Vagina (tissue), 2 donors: ENCODE data around the gene RNF34.
"Not testable (repeated sequence)": the region's sequence is repeated elsewhere in the genome, so short reads cannot be mapped to it uniquely, and the experiment has no call there.

Experiments
- POLR2A ChIP-seq, 2 donors: fragments of 450-650 bp; IDR thresholded peaks; one replicate each; pipeline ENCODE4 v1.6.1; 2017; ENCODE audit warnings: antibody characterized with exemption in 2 of 2, mild to moderate bottlenecking in 2 of 2, moderate library complexity in 2 of 2
- POLR2AphosphoS5 ChIP-seq, 2 donors: sonication (generic); formaldehyde crosslinking; IDR thresholded peaks; one replicate each; pipeline ENCODE4 v1.9.0; 2017; ENCODE audit warnings: antibody characterized with exemption in 2 of 2, mild to moderate bottlenecking in 2 of 2, low read depth in 1 of 2; ENCODE audit not compliant: insufficient read depth in 1 of 2
- TF ChIP-seq, protein P1 (sequence below), 3 experiments: fragments of 450-650 bp in 2 of 3; fragments of 200-600 bp in 1 of 3; sonication (generic) in 1 of 3; IDR thresholded peaks; one replicate each; pipeline ENCODE4 v1.5.1; 2017 to 2019; ENCODE audit warnings: antibody characterized with exemption in 3 of 3, mild to moderate bottlenecking in 2 of 3, moderate library complexity in 2 of 3

DNA sequence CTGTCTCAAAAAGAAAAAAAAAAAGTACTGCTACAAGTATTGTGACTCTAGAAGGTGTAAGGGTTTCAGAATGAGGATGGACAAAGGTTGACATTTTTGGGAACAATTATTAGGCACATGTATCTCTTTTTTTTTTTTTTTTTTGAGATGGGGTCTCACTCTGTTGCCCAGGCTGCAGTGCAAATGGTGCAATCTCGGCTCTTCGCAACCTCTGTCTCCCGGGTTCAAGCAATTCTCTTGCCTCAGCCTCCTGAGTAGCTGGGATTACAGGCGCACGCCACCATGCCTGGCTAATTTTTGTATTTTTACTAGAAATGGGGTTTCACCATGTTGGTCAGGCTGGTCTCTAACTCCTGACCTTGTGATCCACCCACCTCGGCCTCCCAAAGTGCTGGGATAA, 15.0 kb upstream of the RNF34 start:
- TF ChIP-seq, protein P1, sequence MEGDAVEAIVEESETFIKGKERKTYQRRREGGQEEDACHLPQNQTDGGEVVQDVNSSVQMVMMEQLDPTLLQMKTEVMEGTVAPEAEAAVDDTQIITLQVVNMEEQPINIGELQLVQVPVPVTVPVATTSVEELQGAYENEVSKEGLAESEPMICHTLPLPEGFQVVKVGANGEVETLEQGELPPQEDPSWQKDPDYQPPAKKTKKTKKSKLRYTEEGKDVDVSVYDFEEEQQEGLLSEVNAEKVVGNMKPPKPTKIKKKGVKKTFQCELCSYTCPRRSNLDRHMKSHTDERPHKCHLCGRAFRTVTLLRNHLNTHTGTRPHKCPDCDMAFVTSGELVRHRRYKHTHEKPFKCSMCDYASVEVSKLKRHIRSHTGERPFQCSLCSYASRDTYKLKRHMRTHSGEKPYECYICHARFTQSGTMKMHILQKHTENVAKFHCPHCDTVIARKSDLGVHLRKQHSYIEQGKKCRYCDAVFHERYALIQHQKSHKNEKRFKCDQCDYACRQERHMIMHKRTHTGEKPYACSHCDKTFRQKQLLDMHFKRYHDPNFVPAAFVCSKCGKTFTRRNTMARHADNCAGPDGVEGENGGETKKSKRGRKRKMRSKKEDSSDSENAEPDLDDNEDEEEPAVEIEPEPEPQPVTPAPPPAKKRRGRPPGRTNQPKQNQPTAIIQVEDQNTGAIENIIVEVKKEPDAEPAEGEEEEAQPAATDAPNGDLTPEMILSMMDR (IDR thresholded peaks at IDR 0.05): not testable (repeated sequence)
- not testable (repeated sequence) for TF ChIP-seq POLR2A (IDR thresholded peaks at IDR 0.05); POLR2AphosphoS5 (IDR thresholded peaks at IDR 0.05; ENCODE audit: insufficient read depth in 1 of 2, low read depth in 1 of 2)
